Neural cell (in vitro differentiated cells): ENCODE data around the gene SKIDA1. TPM values are rescaled to one million over a fixed set of nuclear protein-coding genes. Genes with fewer than 3 reads are reported as not detected.

Experiments used
- H2AFZ ChIP-seq: fragments of 200-600, 300-800 bp; sonication (generic), shearing (Covaris generic); 2 replicates; pipeline ENCODE4 v1.6.0; 2014; ENCODE audit warnings: low read depth, mild to moderate bottlenecking, antibody characterized with exemption, low read length, moderate library complexity
- H3F3A ChIP-seq: fragments of 200-600 bp; shearing (Covaris generic); 2 replicates; pipeline ENCODE4 v1.6.1; 2016; ENCODE audit warnings: mild to moderate bottlenecking, moderate library complexity, mixed read lengths, antibody characterized with exemption, low read length; ENCODE audit not compliant: insufficient read depth, poor library complexity, severe bottlenecking
- H3K27ac ChIP-seq: fragments of 200-600, 300-800 bp; sonication (generic), shearing (Covaris generic); 2 replicates; pipeline ENCODE4 v1.5.1; 2014; ENCODE audit warnings: mild to moderate bottlenecking, low read length, moderate library complexity
- H3K27me3 ChIP-seq: fragments of 300-800, 200-600 bp; sonication (generic), shearing (Covaris generic); 2 replicates; pipeline ENCODE4 v1.6.0; 2014; ENCODE audit warnings: mild to moderate bottlenecking, low read depth, low read length, moderate library complexity; ENCODE audit not compliant: insufficient read depth
- H3K36me3 ChIP-seq: fragments of 300-800, 200-600 bp; sonication (generic), shearing (Covaris generic); 2 replicates; pipeline ENCODE4 v1.5.1; 2014; ENCODE audit warnings: mild to moderate bottlenecking, antibody characterized with exemption, low read length, moderate library complexity; ENCODE audit not compliant: insufficient read depth
- H3K4me2 ChIP-seq: fragments of 300-800, 200-600 bp; sonication (generic), shearing (Covaris generic); 2 replicates; pipeline ENCODE4 v1.6.0; 2014; ENCODE audit warnings: mild to moderate bottlenecking, low read length
- H3K4me3 ChIP-seq: fragments of 300-800, 200-600 bp; sonication (generic), shearing (Covaris generic); 2 replicates; pipeline ENCODE4 v1.5.1; 2014; ENCODE audit warnings: mild to moderate bottlenecking, low read length, moderate library complexity
- H3K79me2 ChIP-seq: fragments of 200-600 bp; shearing (Covaris generic); replicated peaks from 2 replicates; pipeline ENCODE4 v1.6.0; 2014; ENCODE audit warnings: mild to moderate bottlenecking, low read length, moderate library complexity; ENCODE audit not compliant: insufficient read depth
- H3K9ac ChIP-seq: fragments of 300-800, 200-600 bp; sonication (generic), shearing (Covaris generic); 2 replicates; pipeline ENCODE4 v1.6.1; 2016; ENCODE audit warnings: mild to moderate bottlenecking, low read length, mixed read lengths
- H3K9me2 ChIP-seq: fragments of 200-600 bp; shearing (Covaris generic); 2 replicates; pipeline ENCODE4 v1.6.1; 2016; ENCODE audit warnings: mild to moderate bottlenecking, low read length, mixed read lengths; ENCODE audit not compliant: insufficient read depth
- H3K9me3 ChIP-seq: fragments of 200-600, 300-800 bp; sonication (generic), shearing (Covaris generic); 2 replicates; pipeline ENCODE4 v1.6.1; 2016; ENCODE audit warnings: mild to moderate bottlenecking, mixed run types, low read length, moderate library complexity, mixed read lengths
- H4K20me1 ChIP-seq: fragments of 200-600 bp; shearing (Covaris generic); 2 replicates; pipeline ENCODE4 v1.6.1; 2016; ENCODE audit warnings: mild to moderate bottlenecking, mixed run types; ENCODE audit not compliant: insufficient read depth
- CTCF ChIP-seq: fragments of 450-650 bp; IDR thresholded peaks from 2 replicates; pipeline ENCODE4 v1.5.1; 2014; ENCODE audit warnings: antibody characterized with exemption, mild to moderate bottlenecking, moderate library complexity; ENCODE audit not compliant: poor library complexity, severe bottlenecking
- EP300 ChIP-seq: fragments of 450-650 bp; conservative IDR thresholded peaks from 2 replicates; pipeline ENCODE4 v1.6.1; 2014; ENCODE audit warnings: antibody characterized with exemption, mild to moderate bottlenecking, moderate library complexity; ENCODE audit not compliant: poor library complexity, severe bottlenecking
- EZH2 ChIP-seq: fragments of 200-600, 300-800 bp; shearing (Covaris generic), sonication (generic); IDR thresholded peaks from 2 replicates; pipeline ENCODE4 v1.6.1; 2014; ENCODE audit warnings: antibody characterized with exemption, low read length, borderline replicate concordance, mild to moderate bottlenecking; ENCODE audit not compliant: insufficient read depth, poor library complexity, severe bottlenecking
- MXI1 ChIP-seq: fragments of 450-650 bp; conservative IDR thresholded peaks from 2 replicates; pipeline ENCODE4 v1.6.1; 2014; ENCODE audit warnings: antibody characterized with exemption, mild to moderate bottlenecking; ENCODE audit not compliant: poor library complexity, severe bottlenecking
- POLR2AphosphoS5 ChIP-seq: IDR thresholded peaks from 2 replicates; pipeline ENCODE4 v1.6.1; 2012
- RAD21 ChIP-seq: fragments of 450-650 bp; conservative IDR thresholded peaks from 2 replicates; pipeline ENCODE4 v1.6.1; 2014; ENCODE audit warnings: antibody characterized with exemption, mild to moderate bottlenecking, moderate library complexity
- REST ChIP-seq: IDR thresholded peaks from 2 replicates; pipeline ENCODE4 v1.6.1; 2012; ENCODE audit warnings: borderline replicate concordance
- SMC3 ChIP-seq: fragments of 450-650 bp; conservative IDR thresholded peaks from 2 replicates; pipeline ENCODE4 v1.6.1; 2014; ENCODE audit warnings: antibody characterized with exemption, mild to moderate bottlenecking, moderate library complexity; ENCODE audit not compliant: poor library complexity
- TAF1 ChIP-seq: IDR thresholded peaks from 2 replicates; pipeline ENCODE4 v1.6.1; 2012; ENCODE audit warnings: low read depth
- polyA plus RNA-seq: library from polyadenylated mRNA; depleted of rRNA; stranded (reverse); fragments of >200 nt; gene quantifications from 2 replicates; pipeline ENCODE4 v1.2.3, GENCODE V29; 2014

SKIDA1 gene
- polyA plus RNA-seq, 1 donor from 2014 or later: 3.7 TPM

GRCh38 chr10:21531164-21531563 lies 5.7 kb upstream of the SKIDA1 start:
- Histone ChIP-seq H3K27me3 (peaks cover 21% of the 10 kb centered on the region), H2AFZ (no peak overlapping the region), H3K4me3 (no peak overlapping the region), H3F3A (peaks cover 8% of the 10 kb centered on the region), H3K9me2 (no peaks in the 10 kb centered on the region), H3K4me2 (no peak overlapping the region), H3K27ac (no peak overlapping the region), H3K9me3 (no peaks in the 10 kb centered on the region), H3K36me3 (no peaks in the 10 kb centered on the region), H4K20me1 (no peaks in the 10 kb centered on the region), H3K79me2 (peaks cover 76% of the 10 kb centered on the region), H3K9ac (no peak overlapping the region)
- TF ChIP-seq POLR2AphosphoS5 (no peak), REST (no peak), TAF1 (no peak), EZH2 (no peak), MXI1 (no peak), EP300 (no peak), CTCF (no peak), SMC3 (no peak), RAD21 (no peak)

GRCh38 chr10:21530641-21531040 lies 5.2 kb upstream of the SKIDA1 start:
- H3K79me2 ChIP-seq: peaks cover 70% of the 10 kb centered on the region
- no peaks in the 10 kb centered on the region for H3K36me3 ChIP-seq
- H3K9me3 ChIP-seq: no peaks in the 10 kb centered on the region
- no peak overlapping the region for H2AFZ ChIP-seq
- no peak overlapping the region for H3K4me3 ChIP-seq
- no peak overlapping the region for H3K4me2 ChIP-seq
- no peak overlapping the region for H3K9ac ChIP-seq
- TF ChIP-seq SMC3: no peak
- no peak for TF ChIP-seq EZH2
- TF ChIP-seq EP300: no peak
- TF ChIP-seq MXI1: no peak
- TF ChIP-seq RAD21: no peak
- no peak for TF ChIP-seq TAF1
- TF ChIP-seq REST: no peak
- no peak for TF ChIP-seq CTCF
- no peak for TF ChIP-seq POLR2AphosphoS5
- H3K27ac ChIP-seq: no peak overlapping the region
- H3K9me2 ChIP-seq: no peaks in the 10 kb centered on the region
- H3K27me3 ChIP-seq: peaks cover 21% of the 10 kb centered on the region
- H4K20me1 ChIP-seq: no peaks in the 10 kb centered on the region
- peaks cover 8% of the 10 kb centered on the region for H3F3A ChIP-seq
